Measurements from ENCODE around the gene HDAC7. TPM values are rescaled to one million over a fixed set of nuclear protein-coding genes. Genes with fewer than 3 reads are reported as not detected.

HDAC7 gene
- total RNA-seq, 1 donor from 2014 or later = 120 TPM

DNA sequence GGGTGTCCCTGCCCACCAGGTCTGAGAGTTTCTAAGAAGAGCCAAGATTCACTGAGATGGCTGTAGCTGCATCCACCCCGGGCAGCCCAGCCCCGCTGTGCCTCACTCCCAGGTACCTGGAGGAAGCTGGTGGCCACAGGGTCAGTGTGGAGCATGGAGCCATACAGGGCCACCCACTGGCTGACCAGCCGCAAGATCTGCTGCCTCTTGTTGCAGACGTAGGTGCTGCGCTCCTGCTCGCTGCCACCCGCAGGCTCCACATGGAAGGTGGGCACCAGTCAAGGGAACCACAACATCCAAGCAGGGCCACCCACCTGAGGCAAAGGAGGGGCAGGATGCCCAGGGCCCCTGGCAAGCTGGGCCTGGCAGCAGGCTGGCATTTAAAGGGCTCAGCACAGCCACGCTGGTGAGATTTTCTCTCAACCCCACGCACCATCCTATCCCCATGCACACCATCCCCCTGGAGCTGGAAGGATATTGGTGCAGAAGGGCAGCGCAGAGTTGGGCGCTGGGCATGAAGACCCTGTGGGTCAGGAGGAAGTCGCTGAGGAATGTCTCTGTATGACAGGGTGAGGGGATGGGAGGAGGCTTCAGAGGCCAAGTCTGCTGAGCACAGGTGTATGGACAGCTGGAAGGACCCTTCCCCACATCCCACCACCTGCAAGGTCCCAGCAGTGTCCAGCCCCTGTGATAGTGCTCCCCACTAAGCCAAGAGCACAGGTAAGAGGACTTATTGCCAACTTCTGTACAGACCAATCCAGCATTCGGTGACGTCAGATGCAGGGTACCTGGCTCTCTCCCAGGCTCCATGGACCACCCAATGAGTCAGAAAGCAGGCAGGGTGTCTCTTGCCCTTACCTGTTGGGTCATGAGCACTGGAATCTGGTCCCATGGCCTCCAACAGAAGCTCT, 71.9 kb downstream of the HDAC7 start:
- DNase-seq (ENCODE audit: low spot score) = no peak

DNA sequence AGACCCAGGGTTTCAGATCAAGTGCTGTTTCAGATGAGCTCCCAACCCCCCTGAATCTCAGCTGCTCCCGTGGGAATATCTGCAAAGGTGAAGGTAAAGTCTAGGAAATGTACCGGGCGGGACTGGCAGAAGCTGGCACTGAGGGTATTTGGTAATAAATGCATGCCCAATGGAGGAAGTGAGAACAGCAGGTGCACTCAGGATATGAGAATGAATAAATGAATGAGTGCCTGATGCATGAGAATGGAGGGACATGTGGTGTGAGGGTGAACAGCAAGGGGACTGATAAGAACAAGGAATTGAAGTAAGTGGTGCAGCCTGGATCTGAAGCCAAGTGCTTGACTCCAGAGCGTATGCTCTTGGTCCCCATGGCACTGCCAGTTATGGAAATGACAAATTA, 72.6 kb downstream of the HDAC7 start:
- DNase-seq (ENCODE audit: low spot score) = no peak

DNA sequence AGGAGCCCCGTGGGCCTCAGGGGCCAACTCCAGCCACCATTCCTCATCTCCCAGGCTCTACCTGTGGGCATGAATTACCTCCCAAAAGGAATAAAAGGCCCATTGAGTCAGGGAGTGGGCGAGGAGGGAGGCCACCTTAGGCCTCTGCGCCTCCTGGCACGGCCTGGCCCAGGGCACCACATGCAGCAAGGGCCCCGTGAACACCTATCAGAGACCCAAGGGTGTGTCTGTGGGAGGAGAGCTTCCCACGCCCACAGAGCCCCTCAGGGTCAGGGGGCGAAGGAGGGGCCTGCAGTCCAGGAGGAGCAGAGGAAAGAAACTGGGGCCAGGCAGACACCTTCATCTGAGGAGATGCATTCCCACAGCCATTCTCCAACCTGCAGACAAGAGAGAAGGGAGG, 73.2 kb downstream of the HDAC7 start:
- DNase-seq (ENCODE audit: low spot score) = no peak

DNA sequence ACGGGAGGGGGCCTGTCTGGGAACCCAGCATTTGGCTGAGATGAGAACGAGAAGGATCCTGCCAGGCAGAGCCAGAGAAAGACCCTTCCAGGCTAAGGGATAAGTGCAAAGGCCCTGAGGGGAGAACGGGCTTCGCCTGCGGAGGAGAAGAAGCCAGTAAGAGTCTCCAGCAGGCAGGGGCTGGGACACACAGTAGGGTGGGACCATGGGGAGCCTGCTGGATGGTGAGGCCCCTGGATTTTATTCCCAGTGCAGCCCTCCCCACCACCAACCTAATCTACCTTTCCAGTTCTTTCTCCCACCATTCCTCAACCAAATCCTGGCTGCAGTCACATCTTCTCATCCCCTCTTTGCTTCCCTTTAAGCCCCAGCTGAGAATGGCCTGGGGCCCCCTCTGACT, 73.6 kb downstream of the HDAC7 start:
- DNase-seq (ENCODE audit: low spot score) = no peak

DNA sequence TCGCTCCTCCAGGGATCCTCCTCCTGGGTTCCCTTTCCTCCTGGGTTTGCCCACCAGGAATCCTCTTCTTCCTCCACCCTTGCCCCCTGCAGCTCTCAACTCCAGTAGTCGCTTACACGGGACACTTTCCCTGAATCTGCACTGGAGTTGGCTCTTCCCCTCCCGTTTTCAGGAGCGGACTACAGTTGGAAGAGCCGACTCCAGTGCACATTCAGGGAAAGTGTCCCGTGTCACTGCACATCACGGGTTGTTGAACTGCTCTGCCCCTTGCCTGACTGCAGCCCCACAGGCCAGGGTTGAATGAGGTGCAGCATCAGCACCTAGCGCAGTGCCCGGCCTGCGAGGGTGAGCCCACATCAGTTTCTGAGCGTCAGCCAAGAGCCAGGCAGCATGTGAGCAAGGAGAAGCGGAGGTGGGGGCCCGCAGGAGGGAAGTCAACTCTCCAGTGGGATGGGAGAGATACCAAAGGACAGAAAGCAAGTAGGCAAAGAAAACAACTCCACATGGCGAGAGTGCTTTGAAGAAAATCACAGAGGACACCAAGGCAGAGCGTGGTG, 74.1 kb downstream of the HDAC7 start:
- no peak for DNase-seq (ENCODE audit: low spot score)

DNA sequence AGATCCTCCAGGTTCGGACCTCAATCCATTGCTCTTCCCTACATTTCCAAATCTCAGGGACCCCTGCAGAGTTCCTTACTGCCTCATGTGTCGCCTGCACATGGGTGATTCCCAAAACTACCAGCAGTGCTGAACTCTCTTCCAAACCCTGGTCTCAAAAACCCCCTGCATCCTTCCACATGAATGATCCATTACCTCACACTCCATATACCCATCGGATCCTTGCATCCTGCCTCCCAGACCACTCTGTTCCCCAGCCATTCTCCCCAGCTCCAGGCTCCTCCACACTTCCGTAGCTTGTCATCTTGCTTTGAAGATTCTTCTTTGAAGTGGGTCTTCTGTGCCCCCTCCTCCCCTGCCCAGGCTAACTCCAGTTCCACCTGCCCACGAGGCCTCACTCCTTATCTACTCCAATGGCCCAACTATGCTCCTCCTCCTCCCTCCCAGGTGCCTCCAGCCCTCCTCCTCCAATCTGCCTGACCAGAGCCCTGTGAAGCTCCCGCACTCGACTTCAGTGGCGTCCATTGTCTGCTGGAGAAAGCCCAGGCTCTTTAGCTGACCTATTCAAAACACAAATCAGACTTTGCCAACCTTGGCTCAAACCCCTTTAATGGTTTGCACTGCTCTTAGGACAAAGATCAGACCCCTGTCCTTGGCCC, 74.8 kb downstream of the HDAC7 start:
- DNase-seq (ENCODE audit: low spot score) = no peak

DNA sequence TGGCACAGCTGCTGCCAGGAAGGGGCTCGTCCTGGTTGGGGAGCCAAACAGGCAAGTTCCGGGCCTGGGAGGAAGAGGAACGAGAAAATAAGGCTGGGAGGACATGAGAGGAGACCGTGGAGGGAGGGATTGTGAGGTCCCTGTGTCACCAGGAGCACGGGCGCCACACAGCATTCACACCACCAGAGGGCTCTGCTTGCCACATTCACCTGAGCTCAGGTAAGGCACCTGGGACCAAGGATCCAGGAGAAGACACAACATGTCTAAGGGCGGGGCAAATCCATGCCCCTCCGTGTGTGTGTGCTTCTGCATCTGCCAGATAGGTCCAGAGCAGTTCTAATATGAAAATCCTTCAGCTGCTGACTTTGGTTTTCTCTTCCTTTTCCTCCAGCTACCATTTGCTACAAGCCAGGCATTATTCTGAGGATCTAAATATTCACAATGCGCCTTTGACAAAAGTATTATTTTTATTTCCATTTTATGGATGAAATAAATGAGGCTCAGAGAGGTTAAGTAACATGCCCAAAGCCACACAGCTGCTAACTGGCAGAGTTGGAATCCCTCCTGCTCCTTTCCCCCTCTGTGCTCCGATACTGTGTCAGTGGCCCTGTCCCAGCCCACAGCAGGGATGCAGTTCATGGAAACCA, 75.6 kb downstream of the HDAC7 start:
- peak; percentile 71 for DNase-seq (ENCODE audit: low spot score)

DNA sequence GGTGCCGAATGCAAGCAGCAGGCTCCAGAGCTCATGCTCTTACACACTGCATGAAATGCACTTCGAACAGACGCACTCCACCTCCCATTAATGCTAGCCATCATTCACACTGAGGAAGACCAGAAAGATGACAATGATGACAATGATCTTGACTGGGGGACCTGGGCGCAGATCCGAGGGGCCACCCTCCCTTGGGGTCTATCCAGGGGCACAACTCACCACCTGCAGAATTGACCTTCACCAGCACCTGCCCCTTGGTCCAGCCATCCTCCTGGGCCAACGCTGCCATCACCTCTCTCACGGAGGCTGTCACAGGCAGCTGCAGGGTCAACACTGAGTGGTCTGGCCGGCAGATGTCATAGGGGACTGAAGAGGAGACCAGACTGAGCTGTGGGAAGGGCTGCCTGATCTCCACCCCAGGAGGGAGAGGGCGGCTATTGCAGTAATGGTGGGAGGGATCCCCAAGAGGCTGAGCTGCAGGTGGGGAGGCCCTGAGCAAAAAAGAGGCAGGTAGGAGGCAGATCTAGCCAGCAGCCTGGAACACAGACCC, 76.3 kb downstream of the HDAC7 start:
- DNase-seq (ENCODE audit: low spot score) = no peak

DNA sequence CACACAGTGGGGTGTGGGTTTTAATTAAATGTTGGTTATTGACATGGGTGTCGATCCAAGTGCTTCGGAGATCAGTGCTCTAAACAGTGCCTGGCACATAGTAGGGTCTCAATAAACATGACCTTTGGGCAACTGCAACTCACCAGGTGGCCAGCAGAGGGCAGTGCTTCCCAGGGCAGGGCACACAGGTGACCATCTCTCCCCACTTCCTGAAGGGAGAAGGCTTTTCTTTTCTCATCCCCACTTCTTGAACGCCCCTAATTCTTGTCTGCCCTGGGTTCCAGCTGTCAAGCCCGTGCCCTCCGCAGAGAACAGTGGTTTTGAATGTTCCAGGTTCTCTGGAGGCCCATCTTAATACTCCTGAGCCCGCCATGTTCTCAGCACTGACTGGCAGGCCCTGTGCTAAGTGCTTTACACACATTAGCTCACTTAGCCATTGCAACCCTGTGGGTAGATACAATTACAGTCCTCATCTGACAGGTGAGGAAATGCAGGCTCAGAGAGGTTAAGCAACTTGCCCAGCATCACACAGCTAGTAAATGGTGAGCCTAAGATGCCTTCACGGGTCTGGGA, 77.4 kb downstream of the HDAC7 start:
- no peak for DNase-seq (ENCODE audit: low spot score)

DNA sequence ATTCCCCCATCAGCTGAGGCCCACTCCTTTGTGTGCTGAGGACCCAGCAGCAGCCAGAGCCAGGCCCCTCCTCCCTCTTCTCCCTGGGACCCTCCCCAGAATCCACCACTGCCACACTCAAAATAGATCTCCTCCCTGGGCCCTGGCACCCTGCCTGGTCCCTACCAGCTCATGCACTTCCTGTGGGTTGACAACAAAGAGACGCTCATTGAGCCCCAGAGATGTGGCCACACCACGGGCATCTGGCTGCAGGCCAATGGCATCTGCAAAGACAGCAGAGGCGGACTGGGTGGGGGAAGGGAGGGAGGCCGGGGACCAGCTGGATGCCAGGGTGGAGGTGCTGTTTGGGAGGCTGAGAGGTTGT, 78.4 kb downstream of the HDAC7 start:
- DNase-seq (ENCODE audit: low spot score) = peak; percentile 73

DNA sequence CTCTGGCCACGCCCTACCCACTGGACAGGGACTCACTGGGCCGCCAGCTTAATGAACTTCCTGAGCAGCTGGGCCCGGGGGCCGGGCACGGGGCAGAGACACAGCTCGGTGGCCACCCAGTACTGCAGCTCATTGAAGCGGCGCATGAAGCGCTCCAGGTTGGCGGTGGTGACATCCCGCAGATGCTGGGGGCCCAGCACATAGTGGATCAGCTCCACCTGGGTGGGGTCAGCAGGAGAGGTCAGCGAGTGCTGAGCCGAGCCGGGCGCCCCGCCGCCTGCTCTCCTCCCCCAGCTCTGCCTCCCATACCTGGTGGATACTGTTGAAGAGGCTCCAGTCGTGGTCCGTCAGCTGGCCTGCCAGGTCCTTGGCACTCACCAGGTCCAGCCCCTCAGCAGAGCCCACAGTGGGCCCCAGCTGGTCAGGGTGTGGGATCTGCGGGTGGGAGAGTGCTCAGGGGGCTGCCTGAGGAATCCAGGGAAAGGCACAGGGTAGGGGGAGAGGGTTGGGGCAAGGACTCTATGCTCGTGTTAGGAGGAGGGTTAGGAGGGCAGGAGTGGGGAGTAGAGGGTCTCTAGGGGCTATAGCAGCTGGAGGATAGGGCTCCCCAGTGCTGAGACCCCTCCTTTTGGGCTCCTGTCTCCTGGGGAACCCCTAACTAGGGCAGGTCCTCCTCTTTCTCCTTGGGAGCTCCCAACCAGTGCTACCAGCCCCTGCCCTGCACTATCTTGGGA, 78.9 kb downstream of the HDAC7 start:
- DNase-seq (ENCODE audit: low spot score) = no peak

DNA sequence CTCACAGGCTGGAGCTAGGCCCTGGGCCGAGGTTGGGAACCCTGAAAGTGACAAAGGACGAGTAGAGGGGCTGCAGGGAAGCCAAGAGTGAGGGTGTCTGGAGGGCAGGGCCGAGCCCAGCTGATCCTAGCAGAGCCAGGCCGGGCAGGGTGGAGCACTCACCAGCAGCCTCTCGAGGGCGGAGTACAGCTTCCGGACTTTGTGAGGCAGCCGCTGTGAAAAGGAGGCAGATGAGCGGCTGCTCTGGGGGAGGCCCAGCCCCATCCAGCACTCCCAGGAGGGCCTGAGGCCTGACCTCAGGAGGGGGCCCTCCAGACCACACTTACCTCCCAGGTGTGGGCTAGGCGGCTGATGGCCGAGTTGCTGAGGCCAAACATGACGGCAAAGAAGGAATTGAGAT, 79.7 kb downstream of the HDAC7 start:
- no peak for DNase-seq (ENCODE audit: low spot score)

DNA sequence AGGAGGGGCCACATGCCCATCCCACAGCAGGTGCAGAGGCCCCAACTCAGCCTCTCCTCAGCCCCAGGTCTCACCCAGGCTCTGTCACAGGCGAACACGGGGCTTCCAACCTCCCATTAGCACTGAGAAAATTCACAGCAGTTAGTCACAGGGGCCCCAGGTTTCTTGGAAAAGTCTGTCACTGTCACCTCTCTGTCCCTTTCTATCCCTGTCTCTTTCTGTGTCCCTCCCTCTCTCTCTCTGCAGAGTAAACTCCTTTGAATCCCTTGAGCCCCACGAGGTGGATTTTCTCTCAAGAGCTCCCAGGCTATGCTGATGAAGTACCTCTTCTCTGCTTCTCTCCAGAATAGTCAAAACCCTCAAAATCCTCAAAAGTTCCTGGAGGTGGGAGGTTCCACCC, 80.4 kb downstream of the HDAC7 start:
- DNase-seq (ENCODE audit: low spot score) = no peak

DNA sequence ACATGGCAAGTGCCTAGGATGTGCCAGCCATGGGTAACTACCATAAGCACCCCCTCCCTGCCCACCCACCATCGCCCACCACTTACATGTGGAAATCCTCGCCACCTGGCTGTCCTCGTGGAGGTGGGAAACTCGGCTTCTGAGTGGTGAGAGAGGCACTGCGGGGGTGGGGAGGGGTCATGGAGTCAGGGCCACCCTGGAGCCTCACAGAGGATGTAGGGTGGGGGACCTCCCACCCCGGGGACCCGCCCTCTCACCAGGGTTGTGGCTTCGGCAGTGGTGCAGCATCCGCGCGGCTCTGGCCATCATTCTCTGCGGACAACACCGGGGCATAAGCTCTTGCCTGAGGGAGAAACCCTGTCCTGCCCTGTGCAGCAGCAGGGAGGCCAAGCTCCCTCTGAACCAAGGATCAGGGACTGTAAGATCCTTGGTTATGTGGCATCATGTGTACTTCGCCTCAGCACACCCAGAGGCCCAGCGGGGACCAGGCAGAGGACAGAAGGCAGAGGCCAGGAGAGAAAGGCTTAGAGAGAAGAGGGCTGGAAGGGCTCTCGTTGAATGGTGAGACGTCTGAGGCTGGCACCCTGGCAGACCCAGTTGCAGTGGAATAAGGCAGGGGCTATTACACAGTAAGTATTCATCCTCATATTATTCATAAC, 81.6 kb downstream of the HDAC7 start:
- DNase-seq (ENCODE audit: low spot score) = no peak

DNA sequence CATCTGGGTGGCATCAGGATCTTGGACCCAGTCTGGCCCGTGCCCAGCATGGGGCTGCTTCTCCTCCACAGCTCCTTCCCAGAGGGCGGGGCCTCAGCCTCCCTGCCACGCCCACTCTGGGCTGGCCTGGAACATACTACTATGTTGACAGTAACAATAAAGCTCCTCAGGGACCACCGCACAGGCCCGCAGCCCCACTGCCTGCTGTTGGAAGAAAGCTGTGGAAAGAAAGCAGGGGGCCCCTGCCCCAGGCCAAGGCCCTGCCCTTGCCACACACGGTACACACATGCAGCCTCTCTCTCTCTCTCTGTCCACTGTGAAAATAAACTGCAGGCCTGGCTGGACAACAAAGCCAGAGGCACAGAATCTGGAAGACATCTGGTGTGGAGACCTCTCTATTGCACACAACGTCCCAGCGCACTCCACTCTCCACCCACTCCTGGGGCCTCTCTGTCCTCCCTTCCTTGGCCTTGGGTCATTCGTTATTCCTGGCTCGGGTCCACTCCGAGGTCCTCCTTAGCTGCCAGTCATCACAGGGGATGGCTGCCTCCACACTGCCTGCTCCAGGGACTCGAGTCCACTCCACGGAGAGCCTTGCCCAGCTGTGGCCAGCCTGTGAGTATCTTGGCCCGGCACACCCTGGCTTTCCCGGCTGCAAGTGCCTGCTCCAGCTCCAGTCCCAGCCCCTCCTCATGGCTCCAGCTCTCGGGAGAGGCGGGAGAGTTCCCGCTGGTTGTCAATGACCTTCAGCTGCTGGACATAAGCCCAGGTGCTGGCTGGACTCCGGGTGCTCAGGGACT, 82.6 kb downstream of the HDAC7 start:
- DNase-seq (ENCODE audit: low spot score) = peak; percentile 79

DNA sequence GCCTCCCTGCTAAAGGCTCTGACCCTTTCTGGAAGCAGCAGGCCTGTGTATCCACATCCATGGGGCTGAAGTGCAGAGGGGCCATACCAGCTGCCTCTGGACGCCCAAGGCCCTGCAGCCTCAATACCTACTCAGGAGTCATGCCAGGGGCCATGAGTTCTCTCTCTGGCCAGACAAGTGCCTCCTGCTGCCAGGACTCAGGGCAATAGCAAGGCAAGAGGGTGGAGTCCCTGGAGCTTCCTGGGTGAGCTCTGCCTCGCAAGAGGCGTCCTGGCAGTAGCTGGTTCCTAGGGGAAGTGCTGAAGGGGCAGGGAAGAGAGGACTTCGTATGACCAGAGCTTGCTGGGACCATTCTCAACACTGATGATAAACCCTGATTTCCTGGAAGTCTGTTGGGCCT, 83.5 kb downstream of the HDAC7 start:
- DNase-seq (ENCODE audit: low spot score) = no peak

DNA sequence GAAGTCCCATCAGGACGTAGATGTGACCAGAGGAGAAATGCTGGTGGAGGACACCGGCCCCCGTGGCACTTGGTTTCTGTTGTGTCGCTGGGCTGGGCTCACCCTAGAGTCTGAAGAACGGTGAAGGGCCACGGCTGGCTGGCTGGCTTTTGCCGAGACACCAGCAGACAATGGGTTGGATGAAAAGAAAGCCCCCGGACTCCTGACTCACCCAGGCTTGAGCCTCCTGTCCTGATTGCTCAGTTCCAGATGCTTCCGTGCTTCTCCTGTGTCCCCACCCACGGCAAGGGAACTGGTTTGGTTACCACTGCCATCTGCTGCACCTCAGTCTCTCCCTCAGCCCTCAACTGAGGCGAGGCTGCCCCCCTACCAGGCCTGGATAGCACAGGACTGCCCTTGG, 84.1 kb downstream of the HDAC7 start:
- no peak for DNase-seq (ENCODE audit: low spot score)

DNA sequence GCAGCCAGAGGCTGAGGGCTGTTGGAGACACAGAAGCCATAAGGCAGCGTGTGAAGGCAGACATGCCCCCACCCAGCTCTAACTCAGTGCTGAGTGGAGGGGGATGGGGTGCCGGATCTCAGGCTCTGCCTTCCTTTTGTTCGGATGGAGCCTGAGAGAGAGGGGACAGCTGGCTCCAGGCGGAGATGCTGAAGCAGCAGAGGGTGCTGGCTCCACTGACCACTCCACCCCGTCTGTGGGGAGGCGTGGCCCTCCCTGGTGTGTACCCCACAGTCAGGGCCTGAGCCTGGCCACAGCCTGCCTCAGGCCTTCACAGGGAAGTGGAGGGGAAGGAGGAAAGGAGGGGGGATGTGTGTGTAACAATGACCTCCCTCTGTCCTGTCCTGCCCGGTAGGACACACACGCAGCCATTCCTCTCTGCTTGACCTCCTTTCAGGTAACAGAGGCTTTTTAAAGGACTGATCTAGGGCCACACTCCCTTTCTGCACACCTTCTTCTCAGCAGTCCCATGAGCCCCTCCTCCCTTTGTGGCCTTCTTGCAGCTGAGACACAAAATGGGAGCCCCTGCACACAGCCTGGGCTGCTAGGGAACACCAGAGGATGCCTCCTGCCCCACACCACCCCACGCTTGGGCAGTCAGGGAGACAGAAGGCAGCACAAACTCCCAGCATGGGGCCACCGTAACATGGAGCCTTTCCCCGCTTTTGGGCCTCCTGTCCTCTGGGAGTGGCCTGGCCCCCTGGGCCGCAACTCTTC, 84.8 kb downstream of the HDAC7 start:
- no peak for DNase-seq (ENCODE audit: low spot score)

DNA sequence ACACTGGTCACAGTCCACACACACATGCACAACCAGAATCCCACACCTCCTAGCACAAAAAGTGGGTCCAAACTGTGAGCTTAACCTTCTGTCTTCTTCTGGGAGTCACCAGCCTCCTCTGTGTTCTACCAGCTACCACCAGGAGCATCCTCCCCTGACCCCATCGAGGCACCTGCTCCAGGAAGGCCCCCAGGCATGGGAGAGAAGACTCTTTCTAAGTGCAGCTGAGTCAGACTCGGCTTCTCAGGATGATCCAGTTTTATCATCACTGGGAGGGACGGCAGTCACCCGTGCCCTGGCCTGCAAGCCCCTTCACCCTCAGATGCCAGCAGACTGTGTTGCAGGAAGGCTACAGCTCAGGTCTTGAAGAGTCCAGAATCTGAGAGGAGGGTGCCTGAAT, 86.6 kb downstream of the HDAC7 start:
- no peak for DNase-seq (ENCODE audit: low spot score)
